IMR-90 (cell line): Measurements from ENCODE around the gene AAR2. TPM values are rescaled to one million over a fixed set of nuclear protein-coding genes. Genes with fewer than 3 reads are reported as not detected.

Experiments
- ATAC-seq: fragments of 200-7000 bp; cut with Tn5 transposase; 2 replicates; pipeline ENCODE4 v1.9.1; 2020; ENCODE audit warnings: low read depth, mild to moderate bottlenecking, moderate library complexity
- BruUV-seq: library from RNA; stranded (reverse); fragments of 400-500 nt; replicated peaks from 2 replicates; lab custom pipeline; 2021; lab: Mats Ljungman, UMichigan
- CTCF ChIA-PET: fragments of 300-600 bp; formaldehyde crosslinking; extraction: SDS; loops from one replicate; lab custom pipeline; 2021; ENCODE audit warnings: antibody characterized with exemption; lab: Yijun Ruan, JAX
- POLR2A ChIA-PET: fragments of 300-600 bp; sonication (Branson Sonifier 250); formaldehyde crosslinking; loops from one replicate; lab custom pipeline; 2022; ENCODE audit warnings: antibody characterized with exemption; ENCODE audit not compliant: unreplicated experiment; lab: Charles Lee
- DNase-seq: peaks from one replicate; pipeline ENCODE4 v3.0.0; 2013
- H2AFZ ChIP-seq: replicated peaks from 2 replicates; pipeline ENCODE3; 2013; ENCODE audit warnings: low read length, mild to moderate bottlenecking; ENCODE audit not compliant: poor library complexity
- H2AK5ac ChIP-seq: 2 replicates; pipeline ENCODE4 v1.6.1; 2013; ENCODE audit warnings: low read depth, low read length, inconsistent platforms
- H2AK9ac ChIP-seq: replicated peaks from 2 replicates; pipeline ENCODE3; 2013; ENCODE audit warnings: mild to moderate bottlenecking, low read depth, low read length, moderate library complexity; ENCODE audit not compliant: poor library complexity
- H2BK120ac ChIP-seq: 2 replicates; pipeline ENCODE4 v1.6.1; 2013; ENCODE audit warnings: low read depth, low read length, inconsistent platforms
- H2BK15ac ChIP-seq: 3 replicates; pipeline ENCODE4 v1.6.1; 2013; ENCODE audit warnings: low read depth, low read length, inconsistent platforms
- H2BK20ac ChIP-seq: 2 replicates; pipeline ENCODE4 v1.6.1; 2013; ENCODE audit warnings: low read depth, mild to moderate bottlenecking, inconsistent platforms, low read length, moderate library complexity
- H2BK5ac ChIP-seq: 2 replicates; pipeline ENCODE4 v1.6.1; 2013; ENCODE audit warnings: mild to moderate bottlenecking, low read depth, low read length, inconsistent platforms; ENCODE audit not compliant: poor library complexity, severe bottlenecking
- H3K14ac ChIP-seq: replicated peaks from 2 replicates; pipeline ENCODE4 v1.6.1; 2013; ENCODE audit warnings: low read depth, low read length, inconsistent platforms
- H3K18ac ChIP-seq: 2 replicates; pipeline ENCODE4 v1.6.1; 2013; ENCODE audit warnings: low read depth, low read length, control low read depth
- H3K23ac ChIP-seq: 2 replicates; pipeline ENCODE4 v1.6.1; 2013; ENCODE audit warnings: low read depth, low read length, inconsistent platforms
- H3K27ac ChIP-seq: 2 replicates; pipeline ENCODE4 v1.5.1; 2013; ENCODE audit warnings: mild to moderate bottlenecking, control low read depth, low read length; ENCODE audit not compliant: insufficient read depth
- H3K27me3 ChIP-seq: 2 replicates; pipeline ENCODE4 v1.6.1; 2013; ENCODE audit warnings: low read length; ENCODE audit not compliant: control insufficient read depth, insufficient read depth
- H3K36me3 ChIP-seq: 2 replicates; pipeline ENCODE4 v1.6.1; 2013; ENCODE audit warnings: low read length, mixed read lengths; ENCODE audit not compliant: control insufficient read depth, insufficient read depth
- H3K4ac ChIP-seq: 2 replicates; pipeline ENCODE4 v1.6.1; 2013; ENCODE audit warnings: low read depth, low read length, inconsistent platforms
- H3K4me1 ChIP-seq: 2 replicates; pipeline ENCODE4 v1.6.1; 2013; ENCODE audit warnings: low read length, mixed read lengths; ENCODE audit not compliant: control insufficient read depth, insufficient read depth
- H3K4me2 ChIP-seq: 2 replicates; pipeline ENCODE4 v1.6.1; 2013; ENCODE audit warnings: low read depth, mild to moderate bottlenecking, control low read depth, low read length, moderate library complexity
- H3K4me3 ChIP-seq: 2 replicates; pipeline ENCODE4 v1.5.1; 2013; ENCODE audit warnings: low read depth, mild to moderate bottlenecking, control low read depth, low read length, moderate library complexity; ENCODE audit not compliant: insufficient read depth
- H3K56ac ChIP-seq: 2 replicates; pipeline ENCODE4 v1.6.1; 2013; ENCODE audit warnings: low read length, inconsistent platforms; ENCODE audit not compliant: insufficient read depth; ENCODE audit errors: extremely low read depth
- H3K79me1 ChIP-seq, 2 experiments: 2 replicates each; pipeline ENCODE4 v1.6.1; 2013; ENCODE audit warnings: low read length in 2 of 2, inconsistent platforms in 1 of 2, low read depth in 1 of 2
- H3K9ac ChIP-seq: 2 replicates; pipeline ENCODE4 v1.6.1; 2013; ENCODE audit warnings: low read depth, low read length, control low read depth
- H3K9me1 ChIP-seq: 2 replicates; pipeline ENCODE4 v1.6.1; 2013; ENCODE audit warnings: low read length, inconsistent platforms; ENCODE audit not compliant: insufficient read depth
- H3K9me3 ChIP-seq: 2 replicates; pipeline ENCODE4 v1.6.1; 2013; ENCODE audit warnings: low read length; ENCODE audit not compliant: control insufficient read depth, insufficient read depth
- H4K20me1 ChIP-seq: 2 replicates; pipeline ENCODE4 v1.6.1; 2013; ENCODE audit warnings: low read length, inconsistent platforms; ENCODE audit not compliant: insufficient read depth
- H4K5ac ChIP-seq: 2 replicates; pipeline ENCODE4 v1.6.1; 2013; ENCODE audit warnings: mild to moderate bottlenecking, low read depth, low read length, control low read depth
- H4K8ac ChIP-seq, 2 experiments: 2 replicates each; pipeline ENCODE4 v1.6.1; 2013; ENCODE audit warnings: low read depth in 2 of 2, low read length in 2 of 2, control low read depth in 1 of 2, inconsistent platforms in 1 of 2
- H4K91ac ChIP-seq: 2 replicates; pipeline ENCODE4 v1.6.1; 2013; ENCODE audit warnings: low read depth, low read length, inconsistent platforms; ENCODE audit not compliant: insufficient read depth
- BHLHE40 ChIP-seq: fragments of 150-350 bp; IDR thresholded peaks from 2 replicates; pipeline ENCODE4 v1.6.1; 2016; ENCODE audit warnings: mild to moderate bottlenecking, low read depth, low read length
- CEBPB ChIP-seq: IDR thresholded peaks from 2 replicates; pipeline ENCODE4 v1.6.1; 2012; ENCODE audit warnings: low read depth, low read length, improper control_type of control experiment
- CHD1 ChIP-seq: IDR thresholded peaks from 2 replicates; pipeline ENCODE4 v1.6.1; 2012; ENCODE audit warnings: low read depth, low read length, improper control_type of control experiment
- CTCF ChIP-seq: conservative IDR thresholded peaks from 2 replicates; pipeline ENCODE4 v1.5.1; 2012; ENCODE audit warnings: mild to moderate bottlenecking, low read depth, low read length, improper control_type of control experiment
- ELK1 ChIP-seq: fragments of 150-350 bp; IDR thresholded peaks from 2 replicates; pipeline ENCODE4 v1.6.1; 2016; ENCODE audit warnings: low read depth, mild to moderate bottlenecking, low read length, moderate library complexity, borderline replicate concordance
- FOS ChIP-seq: fragments of 150-350 bp; IDR thresholded peaks from 2 replicates; pipeline ENCODE4 v1.6.1; 2016; ENCODE audit warnings: low read depth, low read length
- MAFK ChIP-seq: IDR thresholded peaks from 2 replicates; pipeline ENCODE4 v1.6.1; 2012; ENCODE audit warnings: low read depth, low read length, improper control_type of control experiment
- MAZ ChIP-seq: IDR thresholded peaks from 2 replicates; pipeline ENCODE4 v1.6.1; 2012; ENCODE audit warnings: low read depth, mild to moderate bottlenecking, low read length, improper control_type of control experiment, moderate library complexity, borderline replicate concordance
- MXI1 ChIP-seq: IDR thresholded peaks from 2 replicates; pipeline ENCODE4 v1.6.1; 2012; ENCODE audit warnings: low read depth, mild to moderate bottlenecking, low read length, moderate library complexity, borderline replicate concordance
- NFE2L2 ChIP-seq: fragments of 150-350 bp; IDR thresholded peaks from 2 replicates; pipeline ENCODE4 v1.6.1; 2016; ENCODE audit warnings: low read depth, mild to moderate bottlenecking, low read length
- POLR2A ChIP-seq: IDR thresholded peaks from 2 replicates; pipeline ENCODE4 v1.6.1; 2012; ENCODE audit warnings: mild to moderate bottlenecking, low read depth, low read length
- RAD21 ChIP-seq: IDR thresholded peaks from 2 replicates; pipeline ENCODE4 v1.6.1; 2012; ENCODE audit warnings: low read length, improper control_type of control experiment
- RCOR1 ChIP-seq: IDR thresholded peaks from 2 replicates; pipeline ENCODE4 v1.6.1; 2012; ENCODE audit warnings: mild to moderate bottlenecking, low read length, improper control_type of control experiment; ENCODE audit not compliant: insufficient replicate concordance
- RFX5 ChIP-seq: IDR thresholded peaks from 2 replicates; pipeline ENCODE4 v1.8.0; 2012; ENCODE audit warnings: low read depth, mild to moderate bottlenecking, low read length, moderate library complexity
- SMC3 ChIP-seq: fragments of 150-350 bp; IDR thresholded peaks from 2 replicates; pipeline ENCODE4 v1.6.1; 2016; ENCODE audit warnings: low read depth, mild to moderate bottlenecking, antibody characterized with exemption, low read length, moderate library complexity
- USF2 ChIP-seq: fragments of 150-350 bp; IDR thresholded peaks from 2 replicates; pipeline ENCODE4 v1.6.1; 2017; ENCODE audit warnings: mild to moderate bottlenecking, antibody characterized with exemption, low read length, low read depth
- WGBS, 2 experiments: methylation state at CpG; one replicate each; pipeline versions ENCODE4 v1.1.5 to v1.1.7; 2013; ENCODE audit warnings: missing lambda C conversion rate in 2 of 2; ENCODE audit not compliant: insufficient read length in 1 of 2; ENCODE audit errors: extremely low coverage in 2 of 2; 5-methylcytosine and 5-hydroxymethylcytosine counted together
- dilution Hi-C: fragments of 300-500 bp; cut with HindIII; formaldehyde crosslinking; loops from one replicate; pipeline ENCODE4 v1.14.3; 2018; ENCODE audit warnings: low sequenced_read_pairs; ENCODE audit not compliant: unreplicated experiment
- in situ Hi-C: fragments of 300-500 bp; cut with MboI; formaldehyde crosslinking; loops from 3 replicates; pipeline ENCODE4 v1.14.3; 2019; ENCODE audit warnings: low sequenced_read_pairs, inconsistent platforms, mixed read lengths
- intact Hi-C: fragments of 100-400 bp; cut with micrococcal nuclease; formaldehyde crosslinking; loops from 2 replicates; pipeline ENCODE4 v1.10.0; 2022
- polyA plus RNA-seq, 3 experiments: library from polyadenylated mRNA; depleted of rRNA; stranded (reverse); fragments of >200 nt; gene quantifications; 2 replicates each; pipeline ENCODE4 v1.2.3, GENCODE V29; 2012; ENCODE audit warnings: low replicate concordance in 1 of 3
- total RNA-seq: library from RNA; depleted of rRNA; stranded (reverse); fragments of >200 nt; gene quantifications from 2 replicates; pipeline ENCODE4 v1.2.3, GENCODE V29; 2012

The AAR2 gene
- total and polyA plus RNA-seq, 2 of the 4 experiments (the other 2 are of a cell fraction), result 28.2 to 35.8 TPM

GRCh38 chr20:36241678-36242077 lies 5.4 kb downstream of the AAR2 start:
- Histone ChIP-seq H3K4ac (no peak overlapping the region), H3K23ac (no peak overlapping the region), H4K20me1 (peaks cover 17% of the 10 kb centered on the region; the same call in 1 of the 2 replicates), H3K14ac (no peak overlapping the region), H2BK15ac (no peak overlapping the region), H3K9me3 (no peaks in the 10 kb centered on the region), H2BK120ac (no peak overlapping the region), H2AK9ac (no peak overlapping the region), H4K91ac (no peak overlapping the region), H3K9me1 (0 out of 2 replicates have a peak, but pooled peaks cover 3% of the 10 kb centered on the region), H3K36me3 (peaks cover 38% of the 10 kb centered on the region), H3K9ac (no peak overlapping the region), H3K27ac (no peak overlapping the region), H2AK5ac (no peak overlapping the region), H4K5ac (no peak overlapping the region), H4K8ac (no peak overlapping the region), H3K79me1 (peaks cover 19 to 54% of the 10 kb centered on the region in 2 experiments), H3K56ac (no peak overlapping the region), H2BK20ac (no peak overlapping the region), H2BK5ac (no peak overlapping the region), H3K4me2 (no peak overlapping the region), H3K4me3 (no peak overlapping the region), H2AFZ (no peak overlapping the region), H3K18ac (no peak overlapping the region), H3K4me1 (peaks cover 4% of the 10 kb centered on the region), H3K27me3 (no peaks in the 10 kb centered on the region)
- BruUV-seq, result no TSS peak
- no CpG with 5 or more reads among the region's 4 CpGs for WGBS, 2 experiments
- ATAC-seq (no peak), DNase-seq (no peak)
- ChIA-PET CTCF (no interaction called here), POLR2A (no interaction called here)
- TF ChIP-seq USF2 (no peak), CHD1 (no peak), CTCF (no peak), RFX5 (no peak), FOS (no peak), MAFK (no peak), RAD21 (no peak), BHLHE40 (no peak), CEBPB (no peak), ELK1 (no peak), SMC3 (no peak), MAZ (no peak), NFE2L2 (no peak), RCOR1 (no peak), POLR2A (no peak), MXI1 (no peak)
- intact Hi-C loops, result no loop called here
- in situ Hi-C loops, result no loop called here
- dilution Hi-C loops, result no loop called here
